Measurements from ENCODE around the gene GPR153. TPM values are rescaled to one million over a fixed set of nuclear protein-coding genes. Genes with fewer than 3 reads are reported as not detected.

The GPR153 gene
- total RNA-seq, 1 donor from 2014 or later = 25.0 TPM

DNA sequence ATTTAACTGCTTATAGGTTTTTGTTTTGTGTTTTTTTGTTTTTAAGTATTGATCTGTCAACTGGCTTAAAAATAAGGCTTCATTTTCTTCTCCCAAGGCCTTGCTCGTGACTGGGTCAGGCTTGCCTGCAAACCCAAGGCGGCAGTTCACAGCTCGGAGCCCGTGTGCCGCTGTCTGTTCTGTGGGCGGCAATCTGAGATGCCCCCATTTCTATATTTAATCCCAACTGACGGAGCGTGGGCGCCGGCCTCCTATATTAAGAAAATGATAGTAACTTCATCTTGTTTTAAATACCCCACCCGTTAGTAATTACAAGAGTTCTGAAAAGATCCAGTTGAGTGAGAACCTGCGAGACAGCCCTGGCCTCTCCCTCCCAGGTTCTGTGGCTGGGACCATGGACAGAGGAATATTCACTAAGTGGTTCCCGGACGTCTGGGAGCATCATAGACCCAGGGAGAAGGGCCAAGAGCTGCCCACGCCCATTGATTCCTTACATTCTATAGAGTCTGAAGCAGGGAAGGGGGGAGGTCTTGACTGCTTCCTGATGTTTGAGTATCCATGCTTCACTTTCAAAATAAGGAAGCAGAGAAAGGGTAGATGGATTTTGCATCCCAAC, 42.6 kb upstream of the GPR153 start:
- Mint-ChIP-seq H3K9me3 (no peaks in the 10 kb centered on the region), H3K27me3 (ENCODE audit: low read depth) (no peaks in the 10 kb centered on the region), H3K36me3 (peaks cover 11% of the 10 kb centered on the region), H3K4me1 (no peaks in the 10 kb centered on the region), H3K4me3 (no peak overlapping the region), H3K27ac (no peak overlapping the region)
- TF ChIP-seq, protein P1, sequence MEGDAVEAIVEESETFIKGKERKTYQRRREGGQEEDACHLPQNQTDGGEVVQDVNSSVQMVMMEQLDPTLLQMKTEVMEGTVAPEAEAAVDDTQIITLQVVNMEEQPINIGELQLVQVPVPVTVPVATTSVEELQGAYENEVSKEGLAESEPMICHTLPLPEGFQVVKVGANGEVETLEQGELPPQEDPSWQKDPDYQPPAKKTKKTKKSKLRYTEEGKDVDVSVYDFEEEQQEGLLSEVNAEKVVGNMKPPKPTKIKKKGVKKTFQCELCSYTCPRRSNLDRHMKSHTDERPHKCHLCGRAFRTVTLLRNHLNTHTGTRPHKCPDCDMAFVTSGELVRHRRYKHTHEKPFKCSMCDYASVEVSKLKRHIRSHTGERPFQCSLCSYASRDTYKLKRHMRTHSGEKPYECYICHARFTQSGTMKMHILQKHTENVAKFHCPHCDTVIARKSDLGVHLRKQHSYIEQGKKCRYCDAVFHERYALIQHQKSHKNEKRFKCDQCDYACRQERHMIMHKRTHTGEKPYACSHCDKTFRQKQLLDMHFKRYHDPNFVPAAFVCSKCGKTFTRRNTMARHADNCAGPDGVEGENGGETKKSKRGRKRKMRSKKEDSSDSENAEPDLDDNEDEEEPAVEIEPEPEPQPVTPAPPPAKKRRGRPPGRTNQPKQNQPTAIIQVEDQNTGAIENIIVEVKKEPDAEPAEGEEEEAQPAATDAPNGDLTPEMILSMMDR (IDR thresholded peaks at IDR 0.05; ENCODE audit: unreplicated experiment) = no peak
- DNase-seq (ENCODE audit: low spot score in 2 of 2, unreplicated experiment in 2 of 2) = no peak

DNA sequence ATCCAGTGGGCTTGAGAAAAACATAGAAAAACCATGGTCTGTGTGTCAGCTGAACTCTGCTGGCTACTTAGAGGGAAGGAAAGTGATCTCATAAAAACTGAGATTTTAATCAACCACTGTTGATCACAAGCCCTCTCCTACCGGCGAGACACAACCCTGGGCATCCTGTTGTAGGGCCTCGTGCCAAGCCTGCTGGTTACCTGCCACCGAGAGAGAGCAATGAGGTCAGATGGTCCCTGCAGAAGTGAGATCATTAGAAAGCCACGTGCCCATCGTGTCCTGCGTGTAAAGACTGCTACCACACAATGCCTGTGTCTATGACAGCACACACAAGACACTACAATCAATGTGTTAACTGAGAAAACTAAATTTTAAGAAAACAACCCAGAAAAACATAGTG, 41.7 kb upstream of the GPR153 start:
- Mint-ChIP-seq H3K4me3 (no peak overlapping the region), H3K27me3 (ENCODE audit: low read depth) (no peaks in the 10 kb centered on the region), H3K27ac (no peak overlapping the region), H3K9me3 (no peaks in the 10 kb centered on the region), H3K4me1 (no peaks in the 10 kb centered on the region), H3K36me3 (peaks cover 11% of the 10 kb centered on the region)
- no peak for DNase-seq (ENCODE audit: low spot score in 2 of 2, unreplicated experiment in 2 of 2)
- TF ChIP-seq, protein P1 (IDR thresholded peaks at IDR 0.05; ENCODE audit: unreplicated experiment) = no peak

DNA sequence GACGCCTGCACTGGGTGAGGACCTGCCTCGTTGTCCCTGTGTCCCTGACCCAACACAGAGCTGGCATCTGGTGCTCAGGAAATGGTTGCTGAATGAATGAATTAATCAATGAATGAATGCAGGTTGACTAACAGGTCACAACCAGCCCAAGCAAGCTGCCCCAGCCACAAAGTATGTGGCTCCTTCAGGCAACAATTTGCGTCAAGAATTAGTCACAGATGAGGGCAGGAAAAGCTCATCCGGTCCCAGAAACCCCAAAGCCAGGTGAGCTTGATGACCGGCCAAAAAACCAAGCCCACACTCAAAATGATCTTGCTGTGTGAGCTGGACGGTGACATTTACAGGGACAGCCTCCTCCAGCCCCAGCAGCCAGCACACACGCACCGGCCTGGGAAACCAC, 40.6 kb upstream of the GPR153 start:
- DNase-seq (ENCODE audit: low spot score in 2 of 2, unreplicated experiment in 2 of 2) = no peak
- Mint-ChIP-seq H3K4me3 (no peak overlapping the region), H3K4me1 (no peaks in the 10 kb centered on the region), H3K36me3 (peaks cover 3% of the 10 kb centered on the region), H3K27ac (no peak overlapping the region), H3K27me3 (ENCODE audit: low read depth) (no peaks in the 10 kb centered on the region), H3K9me3 (no peaks in the 10 kb centered on the region)
- TF ChIP-seq, protein P1 (IDR thresholded peaks at IDR 0.05; ENCODE audit: unreplicated experiment) = no peak

DNA sequence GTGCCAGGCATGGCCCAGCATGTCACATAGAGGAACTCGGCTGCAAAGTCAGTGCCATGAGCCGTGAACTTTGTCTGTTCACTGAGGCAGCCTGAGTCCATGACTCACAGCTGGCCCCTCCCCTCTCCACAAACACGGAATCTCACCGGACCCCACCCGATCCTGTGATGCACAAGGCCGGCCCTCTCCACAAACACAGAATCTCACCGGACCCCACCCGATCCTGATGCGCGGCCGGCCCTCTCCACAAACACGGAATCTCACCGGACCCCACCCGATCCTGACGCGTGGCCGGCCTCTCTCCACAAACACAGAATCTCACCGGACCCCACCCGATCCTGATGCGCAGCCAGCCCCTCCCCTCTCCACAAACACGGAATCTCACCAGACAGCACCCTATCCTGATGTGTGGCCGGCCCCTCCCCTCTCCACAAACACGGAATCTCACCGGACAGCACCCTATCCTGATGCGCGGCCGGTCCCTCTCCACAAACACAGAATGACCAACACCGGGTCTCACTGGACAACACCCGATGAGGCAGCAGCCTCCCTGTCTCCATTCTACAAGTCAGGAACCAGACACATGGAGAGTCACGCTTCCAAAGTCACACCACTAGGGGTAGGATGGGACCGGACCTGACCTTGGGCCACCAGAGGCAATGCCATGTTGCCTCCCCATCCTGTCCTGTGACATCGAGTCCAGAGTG, 39.6 kb upstream of the GPR153 start:
- Mint-ChIP-seq H3K4me1 (no peaks in the 10 kb centered on the region), H3K27ac (no peak overlapping the region), H3K4me3 (no peak overlapping the region), H3K27me3 (ENCODE audit: low read depth) (no peaks in the 10 kb centered on the region), H3K36me3 (no peaks in the 10 kb centered on the region), H3K9me3 (no peaks in the 10 kb centered on the region)
- no peak for DNase-seq (ENCODE audit: low spot score in 2 of 2, unreplicated experiment in 2 of 2)
- TF ChIP-seq, protein P1 (IDR thresholded peaks at IDR 0.05; ENCODE audit: unreplicated experiment) = no peak

DNA sequence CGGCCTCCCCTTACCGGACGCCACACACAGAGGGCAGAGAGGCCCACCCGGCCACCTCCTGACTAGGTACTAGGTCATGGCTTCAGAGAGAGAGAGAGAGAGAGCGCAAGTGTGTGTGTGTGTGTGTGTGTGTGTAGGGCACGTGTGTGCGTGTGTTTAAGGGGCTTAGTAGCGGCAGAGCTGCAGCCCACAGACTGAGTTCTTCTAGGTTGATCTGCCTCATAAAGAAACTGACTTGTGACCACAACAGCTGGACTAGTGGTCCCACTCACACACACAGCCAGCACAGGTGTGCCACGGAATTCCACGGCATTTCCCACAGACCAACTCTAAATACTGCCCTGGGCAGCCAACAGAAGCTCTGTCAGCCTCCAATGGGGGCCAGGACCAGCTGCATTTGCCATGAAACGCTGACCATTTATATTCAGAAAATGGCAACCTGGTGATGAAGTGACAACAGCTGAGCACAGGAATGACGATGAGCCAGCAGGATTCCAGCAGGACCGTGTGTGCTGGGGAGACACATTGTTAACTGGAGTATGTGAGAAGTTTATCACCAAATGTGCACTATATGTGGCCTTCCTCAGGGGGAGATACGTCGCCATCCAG, 38.8 kb upstream of the GPR153 start:
- Mint-ChIP-seq H3K9me3 (no peaks in the 10 kb centered on the region), H3K27ac (no peak overlapping the region), H3K4me1 (no peaks in the 10 kb centered on the region), H3K27me3 (ENCODE audit: low read depth) (no peaks in the 10 kb centered on the region), H3K4me3 (no peak overlapping the region), H3K36me3 (no peaks in the 10 kb centered on the region)
- DNase-seq (ENCODE audit: low spot score in 2 of 2, unreplicated experiment in 2 of 2) = no peak
- TF ChIP-seq, protein P1 (IDR thresholded peaks at IDR 0.05; ENCODE audit: unreplicated experiment) = no peak
